Measurements from ENCODE around the gene HS3ST4. TPM values are rescaled to one million over a fixed set of nuclear protein-coding genes. Genes with fewer than 3 reads are reported as not detected.
A peak's percentile ranks its signal among the peaks of the same experiment; 100 is the strongest.

Gene HS3ST4
- total RNA-seq, 2 experiments from 2014 or later = not detected

DNA sequence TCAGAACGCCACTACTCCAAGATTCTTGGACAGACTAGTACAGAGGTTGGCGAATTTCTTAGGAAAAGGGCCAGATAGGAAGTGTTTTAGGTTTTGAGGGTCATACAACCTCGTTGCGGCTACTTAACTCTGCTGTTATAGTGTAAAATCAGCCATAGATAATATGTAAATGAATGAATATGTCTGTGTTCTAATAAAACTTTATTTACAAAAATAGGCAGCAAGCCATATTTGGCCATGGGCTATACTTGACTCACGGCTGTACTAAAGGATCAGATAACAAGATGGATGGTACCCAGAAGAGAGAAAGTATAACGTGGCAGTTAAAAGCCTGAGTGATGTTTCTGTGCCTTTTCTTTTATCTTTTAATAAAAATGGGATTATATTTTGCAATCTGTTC, 125.5 kb downstream of the HS3ST4 start:
- Mint-ChIP-seq H3K27me3 (no peaks in the 10 kb centered on the region), H3K27ac (no peak overlapping the region), H3K4me3 (no peak overlapping the region), H3K4me1 (no peaks in the 10 kb centered on the region), H3K9me3 (ENCODE audit: low read depth) (no peaks in the 10 kb centered on the region), H3K36me3 (no peaks in the 10 kb centered on the region)
- CTCF ChIA-PET = no interaction called here
- DNase-seq (no peak), ATAC-seq (no peak)

DNA sequence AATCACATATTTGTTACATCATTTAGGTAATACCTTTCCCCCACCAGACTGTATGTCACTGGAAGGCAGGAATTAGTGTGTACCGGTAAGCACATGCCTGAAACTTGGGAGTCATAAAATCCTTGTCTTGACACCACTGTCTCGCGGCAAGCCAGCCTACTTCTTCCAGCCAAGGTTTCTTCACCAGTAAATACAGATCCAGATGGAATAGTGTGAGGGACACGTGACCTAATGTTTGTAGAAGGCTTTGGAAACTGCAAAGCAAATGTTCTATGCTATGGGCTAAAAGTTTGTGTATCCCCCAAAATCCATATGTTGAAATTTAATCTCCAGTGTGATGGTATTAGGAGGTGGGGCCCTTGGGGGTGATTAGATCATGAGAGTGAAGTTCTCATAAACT, 126.1 kb downstream of the HS3ST4 start:
- ATAC-seq = no peak
- H3K27me3 Mint-ChIP-seq = no peaks in the 10 kb centered on the region
- no peaks in the 10 kb centered on the region for H3K9me3 Mint-ChIP-seq (ENCODE audit: low read depth)
- no peak for DNase-seq
- H3K27ac Mint-ChIP-seq = no peak overlapping the region
- CTCF ChIA-PET = no interaction called here
- H3K4me3 Mint-ChIP-seq = no peak overlapping the region
- H3K4me1 Mint-ChIP-seq = no peaks in the 10 kb centered on the region
- no peaks in the 10 kb centered on the region for H3K36me3 Mint-ChIP-seq

DNA sequence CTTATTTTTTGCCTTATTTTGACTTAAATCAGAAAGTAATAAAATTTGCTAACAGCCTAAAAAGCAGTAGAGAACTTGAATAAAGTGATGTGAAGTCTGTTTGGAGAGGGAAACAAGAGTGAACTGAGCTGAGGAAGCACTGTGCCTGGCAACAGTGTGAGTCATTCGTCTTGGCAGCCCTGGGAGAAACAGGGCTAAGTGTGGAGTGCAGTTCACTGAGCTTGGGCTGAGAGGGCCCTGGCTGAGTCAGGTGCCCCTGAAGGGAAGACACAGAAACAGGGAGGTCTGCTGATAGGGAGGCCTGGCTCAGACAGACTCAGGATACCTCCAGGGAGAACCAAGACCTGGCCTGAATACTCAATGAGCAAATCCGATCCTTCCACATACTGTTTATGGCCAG, 132.1 kb downstream of the HS3ST4 start:
- Mint-ChIP-seq H3K36me3 (no peaks in the 10 kb centered on the region), H3K4me3 (no peak overlapping the region), H3K4me1 (no peaks in the 10 kb centered on the region), H3K27me3 (no peaks in the 10 kb centered on the region), H3K9me3 (ENCODE audit: low read depth) (no peaks in the 10 kb centered on the region), H3K27ac (no peak overlapping the region)
- CTCF ChIA-PET = no interaction called here
- no peak for ATAC-seq
- no peak for DNase-seq

DNA sequence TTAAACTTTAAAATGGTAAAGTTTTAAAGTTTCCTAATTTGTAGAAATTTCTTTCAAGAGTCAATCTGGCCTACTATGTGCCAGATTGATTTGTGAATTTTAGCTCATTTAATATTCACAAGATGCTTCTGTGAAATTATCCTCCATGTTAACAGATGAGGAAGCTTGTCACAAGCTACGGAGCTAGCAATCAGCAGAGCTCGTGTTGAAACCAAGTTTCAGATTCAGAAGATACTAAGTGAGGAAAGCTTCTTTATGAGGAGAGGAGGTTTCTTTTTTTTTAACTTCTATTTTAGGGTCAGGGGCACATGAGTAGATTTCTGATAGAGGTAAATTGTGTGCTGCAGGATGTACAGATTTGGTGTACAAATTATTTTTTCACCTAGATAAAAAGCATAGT, 135.9 kb downstream of the HS3ST4 start:
- Mint-ChIP-seq H3K9me3 (ENCODE audit: low read depth) (no peaks in the 10 kb centered on the region), H3K36me3 (no peaks in the 10 kb centered on the region), H3K4me3 (no peak overlapping the region), H3K4me1 (no peaks in the 10 kb centered on the region), H3K27me3 (no peaks in the 10 kb centered on the region), H3K27ac (no peak overlapping the region)
- CTCF ChIA-PET = interaction anchor here (2.2 kb wide), 1 partner anchor 11 kb away, joined by 6 read pairs; no protein-coding TSS in a partner anchor
- ATAC-seq = no peak
- no peak for DNase-seq

DNA sequence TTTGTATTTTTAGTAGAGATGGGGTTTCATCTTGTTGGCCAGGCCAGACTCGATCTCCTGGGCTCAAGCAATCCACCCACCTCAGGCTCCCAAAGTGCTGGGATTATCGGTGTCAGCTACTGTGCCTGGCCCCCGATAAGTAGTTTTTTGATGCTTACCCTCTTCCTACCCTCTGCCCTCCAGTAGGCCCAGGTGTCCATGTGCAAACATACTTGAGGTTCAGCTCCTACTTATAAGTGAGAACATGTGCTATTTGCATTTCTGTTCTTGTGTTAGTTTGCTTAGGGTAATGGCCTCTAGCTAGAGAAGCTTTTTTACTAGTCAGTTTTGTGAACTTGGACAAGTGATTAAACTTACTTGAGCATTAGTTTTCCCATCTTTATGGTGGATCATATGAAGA, 136.8 kb downstream of the HS3ST4 start:
- no peak overlapping the region for H3K4me3 Mint-ChIP-seq
- DNase-seq (no peak), ATAC-seq (no peak)
- no peaks in the 10 kb centered on the region for H3K4me1 Mint-ChIP-seq
- no peaks in the 10 kb centered on the region for H3K9me3 Mint-ChIP-seq (ENCODE audit: low read depth)
- no peak overlapping the region for H3K27ac Mint-ChIP-seq
- CTCF ChIA-PET = no interaction called here
- no peaks in the 10 kb centered on the region for H3K36me3 Mint-ChIP-seq
- no peaks in the 10 kb centered on the region for H3K27me3 Mint-ChIP-seq

DNA sequence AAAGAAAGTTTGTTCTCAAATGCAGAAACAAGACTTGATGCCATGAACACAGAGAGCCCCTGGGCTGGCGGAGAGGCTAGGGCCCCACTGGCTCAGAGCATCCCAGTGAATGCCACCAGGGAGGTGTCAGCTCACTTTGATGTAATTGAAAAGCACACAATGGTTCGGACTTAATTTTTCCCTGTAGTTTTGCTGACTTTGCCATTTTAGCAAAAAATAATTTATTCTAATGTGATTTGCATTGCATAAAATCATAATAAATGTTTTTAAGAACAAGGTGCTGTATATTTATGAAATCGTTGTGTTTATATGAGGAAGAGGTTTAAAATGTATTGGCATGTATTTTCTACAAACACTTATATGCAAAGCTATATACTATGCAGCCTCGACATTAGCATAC, 140.5 kb downstream of the HS3ST4 start:
- CTCF ChIA-PET = no interaction called here
- Mint-ChIP-seq H3K36me3 (no peaks in the 10 kb centered on the region), H3K27ac (no peak overlapping the region), H3K4me1 (no peaks in the 10 kb centered on the region), H3K27me3 (no peaks in the 10 kb centered on the region), H3K9me3 (ENCODE audit: low read depth) (no peaks in the 10 kb centered on the region), H3K4me3 (no peak overlapping the region)
- DNase-seq (no peak), ATAC-seq (no peak)

DNA sequence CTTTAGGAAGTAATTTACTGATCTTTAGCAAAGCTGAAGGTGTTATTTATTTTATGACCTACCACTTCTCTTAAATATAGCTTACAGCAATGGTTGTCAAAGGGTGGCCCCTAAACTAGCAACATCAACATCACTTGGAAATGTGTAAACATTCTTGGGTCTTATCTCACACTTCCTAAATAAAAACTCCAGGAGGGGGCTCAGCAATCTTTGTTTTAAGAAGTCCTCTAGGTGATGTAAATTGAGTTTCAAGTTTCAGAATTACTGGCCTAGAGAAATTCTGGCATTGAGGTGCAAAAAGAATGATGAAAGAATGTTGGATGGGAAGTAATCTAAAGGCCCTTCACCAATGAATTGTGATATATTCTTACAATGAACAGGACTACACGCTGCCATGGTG, 142.3 kb downstream of the HS3ST4 start:
- no peak for DNase-seq
- no peak for ATAC-seq
- no peak overlapping the region for H3K4me3 Mint-ChIP-seq
- no peaks in the 10 kb centered on the region for H3K36me3 Mint-ChIP-seq
- H3K4me1 Mint-ChIP-seq = peaks cover 2% of the 10 kb centered on the region
- CTCF ChIA-PET = no interaction called here
- no peak overlapping the region for H3K27ac Mint-ChIP-seq
- H3K9me3 Mint-ChIP-seq (ENCODE audit: low read depth) = no peaks in the 10 kb centered on the region
- H3K27me3 Mint-ChIP-seq = no peaks in the 10 kb centered on the region

DNA sequence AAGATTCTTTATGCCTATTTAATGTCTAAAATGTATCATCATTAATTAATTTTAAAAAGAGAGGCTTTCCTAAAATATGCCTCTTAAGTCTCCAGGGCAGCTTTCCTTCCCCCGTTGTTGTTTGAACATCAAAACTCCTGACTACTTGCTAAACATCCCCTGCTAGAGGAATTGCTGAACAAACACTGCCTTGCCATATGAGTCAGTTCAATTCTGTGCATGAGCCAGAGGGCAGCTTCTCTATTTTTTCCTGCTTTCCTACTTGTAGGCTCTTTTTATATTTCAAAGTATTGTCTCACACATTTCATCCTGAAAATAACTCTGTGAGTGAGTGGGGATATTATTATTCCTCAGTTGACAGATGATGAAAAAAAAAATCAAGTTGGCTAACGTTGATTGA, 143.4 kb downstream of the HS3ST4 start:
- Mint-ChIP-seq H3K4me3 (no peak overlapping the region), H3K9me3 (ENCODE audit: low read depth) (no peaks in the 10 kb centered on the region), H3K36me3 (no peaks in the 10 kb centered on the region), H3K4me1 (peaks cover 2% of the 10 kb centered on the region), H3K27ac (no peak overlapping the region), H3K27me3 (peaks cover 2% of the 10 kb centered on the region)
- CTCF ChIA-PET = no interaction called here
- DNase-seq (no peak), ATAC-seq (no peak)

DNA sequence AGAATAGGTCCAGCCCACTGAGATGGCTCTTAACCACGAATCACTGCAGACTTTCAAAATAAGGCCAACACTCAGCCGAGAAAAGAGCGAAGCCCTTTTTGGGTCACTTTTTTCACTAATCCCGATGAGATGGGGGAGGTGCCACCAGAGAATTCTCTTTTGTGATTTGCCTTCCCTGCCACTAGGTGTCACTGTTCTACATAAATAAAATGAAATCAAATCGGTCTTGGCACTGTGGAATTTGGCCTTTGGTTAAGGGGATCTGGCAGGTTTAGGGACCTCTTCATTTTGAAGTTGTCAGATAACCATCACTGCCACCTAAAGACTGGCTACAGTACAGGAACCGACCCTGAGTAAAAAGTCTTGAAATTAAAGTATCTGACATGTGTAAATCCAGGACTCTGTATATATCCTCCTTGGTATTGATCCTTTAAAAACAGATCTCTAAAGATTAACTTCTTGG, 147.0 kb downstream of the HS3ST4 start:
- H3K36me3 Mint-ChIP-seq = no peaks in the 10 kb centered on the region
- DNase-seq (peak; percentile 40), ATAC-seq (no peak)
- CTCF ChIA-PET = interaction anchor here (0.6 to 1.8 kb wide), 3 partner anchors 12 to 1443 kb away, joined by 3 to 6 read pairs (median 4); no protein-coding TSS in a partner anchor
- no peak overlapping the region for H3K4me3 Mint-ChIP-seq
- peaks cover 2% of the 10 kb centered on the region for H3K27me3 Mint-ChIP-seq
- H3K27ac Mint-ChIP-seq = no peak overlapping the region
- H3K9me3 Mint-ChIP-seq (ENCODE audit: low read depth) = no peaks in the 10 kb centered on the region
- peaks cover 2% of the 10 kb centered on the region for H3K4me1 Mint-ChIP-seq

DNA sequence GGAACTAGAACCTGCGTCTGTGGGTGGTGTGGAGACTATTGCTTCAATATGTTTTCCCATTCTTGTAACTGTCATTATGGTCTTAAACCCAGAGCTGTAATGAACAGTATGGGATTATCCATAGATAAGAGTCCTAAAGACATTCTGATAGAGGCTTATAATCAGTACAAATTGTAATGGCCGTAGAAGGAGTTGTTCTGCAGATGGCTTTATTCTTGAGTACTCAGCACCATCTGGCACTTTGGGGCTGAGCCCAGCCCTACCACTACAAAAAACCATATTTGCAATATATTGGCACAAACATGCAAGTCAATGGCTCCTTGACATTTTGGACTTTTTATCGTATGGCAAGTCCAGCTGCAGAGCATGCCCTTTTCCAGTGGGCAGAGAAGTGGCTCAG, 150.0 kb downstream of the HS3ST4 start:
- CTCF ChIA-PET = interaction anchor here (1.1 to 1.5 kb wide), 2 partner anchors 12 to 804 kb away, joined by 3 to 4 read pairs; no protein-coding TSS in a partner anchor
- Mint-ChIP-seq H3K4me1 (peaks cover 2% of the 10 kb centered on the region), H3K9me3 (ENCODE audit: low read depth) (no peaks in the 10 kb centered on the region), H3K36me3 (no peaks in the 10 kb centered on the region), H3K27me3 (peaks cover 2% of the 10 kb centered on the region), H3K4me3 (no peak overlapping the region), H3K27ac (no peak overlapping the region)
- DNase-seq = no peak
- no peak for ATAC-seq

DNA sequence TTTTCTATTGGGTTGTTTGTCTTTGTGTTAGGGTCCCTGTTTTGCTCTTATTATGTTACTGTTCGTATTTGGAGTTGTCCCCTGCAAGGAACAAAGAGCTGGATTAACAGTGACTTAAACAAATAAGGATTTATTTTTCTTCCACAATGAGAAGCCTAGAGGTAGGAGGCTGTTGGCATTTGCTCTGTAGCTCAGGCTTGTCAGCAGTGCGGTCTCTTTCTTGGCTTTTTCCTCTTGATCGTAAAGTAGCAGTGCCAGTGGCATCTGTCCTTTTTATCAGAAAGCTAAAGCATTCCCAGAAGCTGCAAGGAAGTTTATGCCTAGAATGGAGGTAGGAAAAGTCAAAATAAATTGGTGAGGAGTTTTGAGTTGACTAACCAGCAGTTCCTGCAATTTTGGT, 154.1 kb downstream of the HS3ST4 start:
- CTCF ChIA-PET = no interaction called here
- H3K36me3 Mint-ChIP-seq = no peaks in the 10 kb centered on the region
- H3K27me3 Mint-ChIP-seq = peaks cover 3% of the 10 kb centered on the region
- no peaks in the 10 kb centered on the region for H3K4me1 Mint-ChIP-seq
- no peaks in the 10 kb centered on the region for H3K9me3 Mint-ChIP-seq (ENCODE audit: low read depth)
- no peak overlapping the region for H3K4me3 Mint-ChIP-seq
- ATAC-seq (no peak), DNase-seq (no peak)
- H3K27ac Mint-ChIP-seq = no peak overlapping the region

DNA sequence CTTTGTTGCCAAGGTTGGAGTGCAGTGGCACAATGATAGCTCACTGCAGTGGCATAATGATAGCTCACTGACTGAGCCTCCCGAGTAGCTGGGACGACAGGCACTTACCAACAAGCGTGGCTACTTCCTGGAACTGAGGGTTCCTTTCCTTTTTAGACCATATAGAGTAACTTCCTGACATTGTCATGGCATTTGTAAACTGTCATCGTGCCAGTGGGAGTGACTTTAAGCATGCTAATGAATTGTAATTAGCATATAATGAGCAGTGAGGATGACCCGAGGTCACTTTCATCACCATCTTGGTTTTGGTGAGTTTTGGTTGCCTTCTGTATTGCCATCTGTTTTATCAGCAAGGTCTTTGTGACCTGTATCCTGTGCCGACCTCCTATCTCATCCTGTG, 162.4 kb downstream of the HS3ST4 start:
- Mint-ChIP-seq H3K27me3 (peaks cover 5% of the 10 kb centered on the region), H3K27ac (no peak overlapping the region), H3K9me3 (ENCODE audit: low read depth) (no peaks in the 10 kb centered on the region), H3K4me1 (no peaks in the 10 kb centered on the region), H3K36me3 (no peaks in the 10 kb centered on the region), H3K4me3 (no peak overlapping the region)
- ATAC-seq (no peak), DNase-seq (no peak)
- CTCF ChIA-PET = interaction anchor here (1.1 kb wide), 1 partner anchor 12 kb away, joined by 3 read pairs; no protein-coding TSS in a partner anchor

DNA sequence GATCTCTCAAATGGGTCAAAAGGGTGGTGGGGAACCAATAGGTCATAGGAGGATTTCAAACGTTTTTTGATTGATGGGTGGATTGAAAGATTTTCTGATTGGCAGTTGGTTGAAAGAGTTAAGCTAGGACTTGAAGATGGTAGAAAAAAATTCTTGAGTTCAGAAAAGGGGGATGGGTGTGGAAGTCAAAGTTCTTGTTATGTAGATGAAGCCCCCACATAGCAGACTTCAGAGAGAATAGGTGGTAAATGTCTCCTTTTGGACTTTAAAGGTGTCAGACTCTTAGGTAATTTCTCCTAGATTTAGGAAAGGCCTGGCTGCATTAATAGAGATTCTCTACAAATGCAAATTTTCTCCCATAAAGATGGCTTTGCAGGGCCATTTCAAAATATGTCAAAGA, 163.3 kb downstream of the HS3ST4 start:
- CTCF ChIA-PET = no interaction called here
- no peak overlapping the region for H3K27ac Mint-ChIP-seq

DNA sequence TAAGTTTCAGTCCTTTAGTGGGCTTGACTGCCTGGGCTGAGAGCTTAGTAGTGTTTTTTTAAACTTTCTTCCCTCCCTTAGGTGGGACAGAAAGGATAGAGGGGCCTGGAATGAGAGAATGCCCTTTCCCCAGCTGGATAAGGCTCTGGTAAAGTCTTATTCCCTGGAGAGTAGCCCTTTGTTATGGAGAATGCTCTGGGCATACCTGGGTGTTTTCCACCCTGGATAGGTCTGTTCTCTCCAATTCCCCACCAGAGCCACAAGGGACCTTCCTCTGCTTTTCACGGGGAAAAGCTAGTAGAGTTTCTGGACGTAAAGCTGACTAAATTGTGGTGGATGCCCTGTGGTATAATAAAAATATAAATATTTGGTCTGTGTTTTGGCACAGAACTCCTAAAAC, 164.1 kb downstream of the HS3ST4 start:
- Mint-ChIP-seq H3K9me3 (ENCODE audit: low read depth) (no peaks in the 10 kb centered on the region), H3K36me3 (no peaks in the 10 kb centered on the region), H3K4me1 (no peaks in the 10 kb centered on the region), H3K27me3 (peaks cover 5% of the 10 kb centered on the region), H3K27ac (no peak overlapping the region), H3K4me3 (no peak overlapping the region)
- DNase-seq = no peak
- CTCF ChIA-PET = no interaction called here
- ATAC-seq = no peak

More for the DNA sequence above, 163.3 kb downstream of the HS3ST4 start:
- H3K27me3 Mint-ChIP-seq = peaks cover 5% of the 10 kb centered on the region
- ATAC-seq (no peak), DNase-seq (no peak)
- no peaks in the 10 kb centered on the region for H3K36me3 Mint-ChIP-seq
- H3K9me3 Mint-ChIP-seq (ENCODE audit: low read depth) = no peaks in the 10 kb centered on the region
- H3K4me1 Mint-ChIP-seq = no peaks in the 10 kb centered on the region
- no peak overlapping the region for H3K4me3 Mint-ChIP-seq

DNA sequence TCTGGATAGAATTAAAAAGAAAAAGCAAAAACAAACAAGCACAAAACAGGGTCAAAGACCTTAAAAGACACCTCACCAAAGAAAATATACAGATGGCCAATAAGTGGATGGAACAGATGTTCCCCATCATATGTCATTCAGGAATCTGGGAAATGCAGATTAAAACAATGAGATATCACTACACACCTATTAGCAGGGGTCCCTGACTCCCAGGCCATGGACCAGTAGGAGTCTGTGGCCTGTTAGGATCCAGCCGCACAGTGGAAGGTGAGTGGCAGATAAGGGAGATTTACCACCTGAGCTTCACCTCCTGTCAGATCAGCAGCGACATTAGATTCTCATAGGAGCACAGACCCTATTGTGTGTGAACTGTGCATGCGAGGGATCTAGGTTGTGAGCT, 167.9 kb downstream of the HS3ST4 start:
- CTCF ChIA-PET = no interaction called here
- Mint-ChIP-seq H3K36me3 (no peaks in the 10 kb centered on the region), H3K27ac (no peak overlapping the region), H3K27me3 (no peaks in the 10 kb centered on the region), H3K4me3 (no peak overlapping the region), H3K9me3 (ENCODE audit: low read depth) (no peaks in the 10 kb centered on the region), H3K4me1 (no peaks in the 10 kb centered on the region)
- DNase-seq (no peak), ATAC-seq (no peak)
